A673 (cell line): ENCODE results near the gene MKS1.

ENCODE experiments used
- EZH2 ChIP-seq: fragments of 200-600 bp; sonication (generic); IDR thresholded peaks from 2 replicates; pipeline ENCODE4 v1.6.1; 2017; ENCODE audit warnings: borderline replicate concordance, low read depth, mild to moderate bottlenecking, mixed read lengths, antibody characterized with exemption, low read length; ENCODE audit not compliant: poor library complexity, severe bottlenecking
- TF ChIP-seq, protein P1 (sequence below): fragments of 300-800, 200-600 bp; sonication (generic); conservative IDR thresholded peaks from 2 replicates; pipeline ENCODE4 v1.5.1; 2017; ENCODE audit warnings: low read depth, mild to moderate bottlenecking, antibody characterized with exemption, low read length, moderate library complexity, mixed read lengths

DNA sequence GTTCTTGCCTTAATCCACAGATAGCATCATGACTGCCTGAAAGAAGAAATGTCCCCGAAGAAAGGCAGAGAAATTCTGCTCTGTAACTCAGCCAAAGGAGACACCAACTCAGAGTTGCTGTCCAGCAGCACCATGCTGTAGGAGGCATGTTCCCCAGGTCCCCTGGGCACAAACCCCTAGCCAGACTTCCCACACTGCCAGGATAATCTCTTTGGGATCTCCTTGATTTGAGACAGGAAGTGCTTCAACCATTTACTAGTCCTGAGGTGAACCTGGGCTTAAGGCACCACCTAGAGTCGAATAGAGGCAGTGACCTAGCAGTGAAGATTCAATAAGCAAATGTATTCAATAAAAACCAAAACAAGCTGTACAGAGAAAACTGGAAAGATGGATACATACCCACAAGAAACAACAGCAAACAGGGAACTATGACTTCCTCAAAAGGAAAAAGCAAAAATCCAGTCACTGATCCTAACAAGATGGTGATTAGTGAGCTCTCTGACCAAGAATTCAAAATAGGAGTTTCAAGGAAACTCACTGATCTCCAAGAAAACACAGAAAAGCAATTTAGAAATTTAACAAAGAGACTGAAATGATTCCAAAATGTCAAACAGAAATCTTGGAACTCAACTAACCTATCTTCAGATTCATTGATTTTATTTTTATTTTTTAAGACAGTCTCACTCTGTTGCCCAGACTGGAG is 46.5 kb downstream of the MKS1 start:
- TF ChIP-seq, protein P1, sequence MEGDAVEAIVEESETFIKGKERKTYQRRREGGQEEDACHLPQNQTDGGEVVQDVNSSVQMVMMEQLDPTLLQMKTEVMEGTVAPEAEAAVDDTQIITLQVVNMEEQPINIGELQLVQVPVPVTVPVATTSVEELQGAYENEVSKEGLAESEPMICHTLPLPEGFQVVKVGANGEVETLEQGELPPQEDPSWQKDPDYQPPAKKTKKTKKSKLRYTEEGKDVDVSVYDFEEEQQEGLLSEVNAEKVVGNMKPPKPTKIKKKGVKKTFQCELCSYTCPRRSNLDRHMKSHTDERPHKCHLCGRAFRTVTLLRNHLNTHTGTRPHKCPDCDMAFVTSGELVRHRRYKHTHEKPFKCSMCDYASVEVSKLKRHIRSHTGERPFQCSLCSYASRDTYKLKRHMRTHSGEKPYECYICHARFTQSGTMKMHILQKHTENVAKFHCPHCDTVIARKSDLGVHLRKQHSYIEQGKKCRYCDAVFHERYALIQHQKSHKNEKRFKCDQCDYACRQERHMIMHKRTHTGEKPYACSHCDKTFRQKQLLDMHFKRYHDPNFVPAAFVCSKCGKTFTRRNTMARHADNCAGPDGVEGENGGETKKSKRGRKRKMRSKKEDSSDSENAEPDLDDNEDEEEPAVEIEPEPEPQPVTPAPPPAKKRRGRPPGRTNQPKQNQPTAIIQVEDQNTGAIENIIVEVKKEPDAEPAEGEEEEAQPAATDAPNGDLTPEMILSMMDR = peak; percentile 52
- TF ChIP-seq EZH2 = no peak
